GM21619 (cell line): ENCODE measurements around the gene TMCC1.
"Not testable (repeated sequence)": the region's sequence is repeated elsewhere in the genome, so short reads cannot be mapped to it uniquely, and the experiment has no call there.

Experiments
- ATAC-seq: cut with Tn5 transposase; IDR thresholded peaks from one replicate; pipeline ENCODE4 v1.9.1; 2021; ENCODE audit not compliant: unreplicated experiment

TMCC1 gene

DNA sequence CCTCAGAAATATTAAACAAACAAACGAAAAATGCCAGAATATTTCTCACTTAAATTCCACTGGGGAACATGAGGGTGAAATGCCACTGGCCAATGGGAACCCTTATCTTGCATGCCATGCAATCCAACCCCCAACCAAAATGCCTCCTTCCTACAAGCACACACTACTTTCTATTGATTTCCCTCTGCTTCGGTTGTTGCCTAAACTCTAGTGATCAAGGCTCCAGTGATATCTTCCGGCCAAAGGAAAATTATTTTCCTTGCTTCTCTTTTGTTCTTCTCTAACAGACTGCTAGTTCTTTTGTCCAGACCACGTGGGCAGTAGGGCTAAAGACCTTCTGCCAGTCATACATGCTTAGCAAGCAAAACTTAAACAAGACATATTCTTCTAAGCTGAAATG, 115.7 kb downstream of the TMCC1 start:
- ATAC-seq = no peak

DNA sequence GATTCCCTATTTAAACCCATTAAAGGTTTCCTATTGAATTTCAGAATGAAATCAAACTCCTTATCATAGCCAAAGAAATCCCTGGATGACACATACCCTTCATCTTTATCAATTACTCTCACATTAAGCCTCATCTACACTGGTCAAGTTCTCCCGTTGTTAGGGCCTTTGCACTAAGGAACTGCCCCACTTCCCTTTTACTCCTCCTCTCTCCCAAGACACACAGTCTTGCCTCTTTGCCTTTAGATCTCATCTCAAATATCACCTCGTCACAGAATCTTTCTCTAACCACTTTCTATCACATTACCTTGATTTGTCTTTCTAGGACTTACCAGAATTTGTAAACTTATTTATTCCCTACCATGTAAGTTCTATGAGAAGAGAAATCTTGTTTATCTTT, 117.6 kb downstream of the TMCC1 start:
- ATAC-seq = no peak

DNA sequence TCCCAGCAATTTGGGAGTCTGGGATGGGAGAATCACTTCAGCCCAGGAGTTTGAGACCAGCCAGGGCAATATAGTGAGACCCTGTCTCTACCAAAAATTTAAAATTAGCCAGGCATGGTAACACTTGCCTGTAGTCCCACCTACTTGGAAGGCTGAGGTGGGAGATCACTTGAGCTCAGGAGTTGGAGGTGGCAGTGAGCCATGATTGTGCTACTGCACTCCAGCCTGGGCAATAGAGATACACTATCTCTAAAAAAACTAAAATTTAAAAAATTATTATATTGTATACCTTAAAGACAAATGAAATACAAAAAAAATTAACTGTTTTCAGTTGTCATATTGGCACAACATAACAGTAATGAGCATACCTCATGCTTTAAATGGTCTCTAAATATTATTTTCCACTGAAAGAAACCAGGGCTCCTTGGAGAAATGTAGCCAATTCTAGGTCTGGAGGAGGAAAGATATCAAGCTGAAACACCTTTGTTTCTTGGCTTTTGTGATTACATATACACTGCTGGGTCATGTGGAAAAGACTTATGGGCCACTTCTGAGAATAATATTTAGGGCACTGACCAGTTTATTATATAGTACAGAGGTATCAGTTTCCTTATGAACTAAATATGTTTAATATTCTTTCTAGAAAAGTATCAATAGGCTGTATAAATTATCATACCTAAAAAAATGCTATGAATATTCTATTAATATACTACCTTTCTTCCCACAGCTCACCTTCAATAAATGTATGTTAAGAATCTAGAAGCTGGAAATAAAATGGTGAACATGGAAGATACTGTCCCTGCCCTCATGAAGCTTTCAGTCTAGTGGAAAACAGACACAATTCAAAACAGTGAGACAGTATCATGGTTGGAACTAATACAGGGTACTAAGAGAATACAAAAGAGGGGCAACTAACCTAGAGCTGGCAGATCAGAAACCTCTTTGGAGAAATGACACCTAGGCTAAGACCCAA, 119.5 kb downstream of the TMCC1 start:
- ATAC-seq = no peak

DNA sequence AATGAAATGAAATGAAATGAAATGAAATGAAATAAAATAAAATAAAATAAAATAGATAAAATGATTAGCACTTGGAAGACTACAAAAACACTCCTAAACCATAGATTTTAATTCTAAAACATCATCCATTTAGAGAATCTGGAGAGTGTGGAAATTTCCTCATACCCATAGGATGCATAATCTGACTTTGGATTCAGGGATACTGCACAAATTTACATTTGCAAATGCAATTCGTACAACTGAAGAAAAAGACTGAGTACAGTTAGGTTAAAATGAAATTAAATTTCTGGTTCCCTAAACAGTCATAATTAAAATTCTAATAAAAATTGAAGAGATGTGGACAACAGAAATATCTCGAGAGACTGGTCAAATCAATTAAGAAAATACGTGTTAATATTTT, 122.9 kb downstream of the TMCC1 start:
- no peak for ATAC-seq

DNA sequence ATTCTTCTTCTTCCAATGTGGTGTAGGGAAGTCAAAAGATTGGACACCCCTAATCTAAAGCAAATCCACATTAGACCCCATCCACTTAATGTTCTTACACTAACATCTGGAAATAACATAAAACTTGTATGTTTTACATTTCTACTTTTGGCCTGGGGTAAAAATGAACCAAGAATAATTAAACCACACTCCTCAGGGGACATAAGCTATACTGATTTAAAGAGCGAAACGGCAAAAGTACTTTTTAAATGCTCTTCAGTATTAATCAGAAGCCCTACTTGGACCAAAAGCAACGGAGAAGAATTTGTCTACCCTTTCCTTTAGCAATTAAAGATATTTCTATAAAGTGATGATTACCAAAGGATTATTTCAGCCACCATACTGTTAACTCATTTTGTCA, 123.9 kb downstream of the TMCC1 start:
- ATAC-seq = no peak

DNA sequence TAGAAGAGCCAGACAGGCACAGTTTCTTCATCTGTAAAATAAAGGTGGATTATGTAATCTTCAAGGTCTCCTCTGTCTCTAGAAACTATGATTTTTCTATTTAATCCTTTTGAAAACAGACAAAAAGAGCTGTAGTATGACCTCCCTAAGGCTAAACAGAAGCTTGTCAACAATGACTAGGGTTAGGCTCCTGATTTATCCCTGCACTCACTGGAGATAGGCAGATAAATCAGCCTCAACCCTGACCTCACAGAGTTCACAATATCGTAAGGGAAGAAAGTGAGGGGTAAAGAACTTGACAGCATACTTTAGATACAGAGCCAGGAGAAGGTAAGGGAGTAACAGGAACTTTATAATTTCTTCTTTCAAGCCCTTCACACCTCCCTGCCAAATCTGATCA, 124.8 kb downstream of the TMCC1 start:
- no peak for ATAC-seq

DNA sequence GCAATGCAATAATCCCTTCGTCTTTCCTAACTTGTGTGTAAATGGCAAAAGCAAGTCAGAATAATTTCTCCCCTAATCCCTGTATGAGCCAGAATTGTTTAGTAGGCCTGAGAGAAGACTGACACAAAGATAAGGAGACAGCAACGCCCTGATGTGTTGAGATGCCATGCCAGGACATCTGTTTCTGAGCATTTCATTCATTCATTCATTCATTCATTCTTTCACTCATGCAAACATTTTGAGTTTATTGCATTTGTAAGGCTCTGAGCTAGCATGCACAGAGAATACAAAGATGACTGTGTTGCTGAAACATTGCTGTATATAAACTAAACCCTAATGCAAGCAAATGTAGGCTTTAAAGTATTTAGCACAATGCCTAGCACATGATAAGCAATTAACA, 127.4 kb downstream of the TMCC1 start:
- no peak for ATAC-seq

DNA sequence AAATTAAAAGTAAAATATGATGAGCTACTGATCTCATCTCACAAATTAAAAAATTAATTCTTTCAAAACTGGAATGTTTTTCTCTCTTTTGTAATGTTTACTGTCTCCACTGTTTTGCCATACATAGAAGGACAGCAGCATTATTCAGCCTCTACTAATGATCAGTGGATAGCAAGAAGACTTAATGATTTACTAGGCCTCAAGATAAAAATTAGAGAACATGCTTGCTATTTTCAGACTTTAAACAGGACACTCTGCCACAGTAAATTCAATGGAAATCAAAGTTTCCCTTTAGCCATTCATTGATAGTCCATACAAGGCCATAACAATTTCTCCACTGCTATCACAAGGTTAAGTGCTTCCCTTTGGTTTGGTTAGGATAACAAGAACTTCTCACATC, 129.4 kb downstream of the TMCC1 start:
- no peak for ATAC-seq

DNA sequence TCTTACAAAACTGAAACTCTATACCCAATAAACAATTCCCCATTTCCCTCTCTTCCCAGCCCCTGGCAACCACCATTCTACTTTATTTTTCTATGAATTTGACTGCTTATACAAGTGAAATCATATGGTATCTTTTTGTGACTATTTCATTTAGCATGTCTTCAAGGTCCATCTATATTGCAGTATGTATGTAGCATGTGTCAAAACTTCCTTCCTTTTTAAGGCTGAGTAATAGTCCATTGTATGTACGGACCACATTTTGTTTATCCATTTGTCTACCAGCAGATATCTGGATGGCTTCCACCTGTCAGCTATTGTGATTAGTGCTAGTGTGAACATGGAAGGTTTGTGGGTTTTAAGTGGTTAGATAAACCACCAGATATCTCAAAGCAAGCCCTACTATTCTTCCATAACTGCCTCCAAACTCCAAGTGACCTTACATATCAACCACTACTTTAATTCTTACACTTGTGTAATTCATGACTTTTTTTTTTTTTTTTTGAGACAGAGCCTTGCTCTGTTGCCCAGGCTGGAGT, 134.7 kb downstream of the TMCC1 start:
- no peak for ATAC-seq

DNA sequence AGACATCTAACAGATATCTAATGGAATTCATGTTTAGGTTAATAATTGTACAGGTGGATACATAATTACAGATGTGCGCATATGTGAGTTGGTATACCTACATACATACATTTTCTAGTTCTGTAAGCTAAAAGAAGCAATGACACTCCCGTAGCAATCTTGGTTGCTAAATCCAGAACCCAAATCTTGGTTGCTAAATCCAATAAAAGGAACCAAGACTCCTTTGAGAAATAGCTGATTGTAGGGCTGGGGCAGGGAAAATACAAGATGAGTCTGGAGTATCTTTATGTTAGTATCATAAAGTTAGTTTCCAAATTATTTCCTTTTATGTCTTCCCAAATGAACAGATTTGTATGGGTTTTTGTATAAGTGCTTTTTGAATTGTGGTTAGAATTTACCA, 135.2 kb downstream of the TMCC1 start:
- no peak for ATAC-seq

DNA sequence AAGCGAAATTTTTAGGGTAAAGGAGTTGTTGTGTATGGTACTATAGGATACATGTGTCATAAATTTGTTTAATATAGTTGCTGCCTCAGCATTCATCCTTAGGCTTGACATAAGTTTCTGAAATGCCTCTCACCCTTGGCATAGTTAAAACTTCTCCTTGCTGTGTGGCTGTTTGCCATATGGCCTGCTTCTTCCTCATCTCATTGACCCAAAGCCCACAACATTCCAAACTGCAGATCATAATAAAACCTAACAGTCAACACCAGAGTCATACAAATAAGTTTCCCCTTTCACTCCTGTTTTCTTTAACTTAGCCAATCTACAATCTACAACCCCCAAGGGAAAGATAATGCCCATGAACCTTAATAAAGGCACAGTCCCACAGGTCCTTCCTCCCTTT, 136.6 kb downstream of the TMCC1 start:
- ATAC-seq = no peak

DNA sequence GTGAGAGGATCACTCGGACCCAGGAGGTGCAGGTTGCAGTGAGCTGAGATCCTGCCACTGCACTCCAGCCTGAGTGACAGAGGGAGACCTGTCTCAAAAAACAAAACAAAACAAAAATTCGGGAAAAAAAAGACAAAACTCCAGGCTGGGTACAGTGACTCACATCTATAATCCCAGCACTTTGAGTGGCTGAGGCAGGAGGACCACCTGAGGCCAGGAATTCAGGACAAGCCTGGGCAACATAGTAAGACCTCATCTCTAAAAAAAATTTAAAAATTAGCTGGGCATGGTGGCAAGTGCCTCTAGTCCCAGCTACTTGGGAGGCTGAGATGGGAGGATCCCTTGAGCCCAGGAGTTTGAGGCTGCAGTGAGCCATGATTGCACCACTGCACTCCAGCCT, 142.4 kb downstream of the TMCC1 start:
- not testable (repeated sequence) for ATAC-seq

DNA sequence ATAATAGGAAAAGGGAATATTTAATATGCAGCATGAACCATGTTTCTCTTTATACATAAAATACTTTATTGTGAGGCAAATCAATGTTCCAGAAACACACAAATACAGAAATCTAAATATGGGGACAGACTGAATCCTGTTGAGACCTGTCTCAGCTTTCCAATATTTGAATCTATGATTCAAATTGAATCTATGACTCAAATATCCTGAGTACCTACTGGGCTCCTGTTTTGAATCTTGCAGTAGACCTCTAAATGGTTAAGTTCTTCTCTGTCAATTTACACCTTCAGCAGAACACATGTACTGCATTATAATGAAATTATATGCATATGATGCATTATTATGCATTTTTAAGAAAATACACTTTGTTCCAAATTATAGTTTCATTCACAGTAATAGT, 143.8 kb downstream of the TMCC1 start:
- ATAC-seq = no peak

DNA sequence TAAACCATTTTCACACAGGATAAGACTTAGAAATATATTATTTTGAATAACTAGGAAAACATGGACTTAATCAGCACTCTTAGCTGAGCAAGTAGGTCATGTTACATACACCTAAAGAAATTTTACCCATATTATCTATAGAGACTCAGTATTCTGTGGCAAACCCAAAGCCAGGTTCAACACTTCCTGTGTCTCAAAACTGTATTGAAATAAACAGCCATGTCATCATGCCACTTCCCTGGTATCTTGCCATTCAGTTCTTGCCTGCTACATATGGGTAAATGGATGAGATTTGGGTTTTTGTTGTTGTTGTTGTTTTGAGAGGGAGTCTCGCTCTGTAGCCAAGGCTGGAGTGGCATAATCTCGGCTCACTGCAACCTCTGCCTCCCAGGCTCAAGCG, 145.5 kb downstream of the TMCC1 start:
- no peak for ATAC-seq

DNA sequence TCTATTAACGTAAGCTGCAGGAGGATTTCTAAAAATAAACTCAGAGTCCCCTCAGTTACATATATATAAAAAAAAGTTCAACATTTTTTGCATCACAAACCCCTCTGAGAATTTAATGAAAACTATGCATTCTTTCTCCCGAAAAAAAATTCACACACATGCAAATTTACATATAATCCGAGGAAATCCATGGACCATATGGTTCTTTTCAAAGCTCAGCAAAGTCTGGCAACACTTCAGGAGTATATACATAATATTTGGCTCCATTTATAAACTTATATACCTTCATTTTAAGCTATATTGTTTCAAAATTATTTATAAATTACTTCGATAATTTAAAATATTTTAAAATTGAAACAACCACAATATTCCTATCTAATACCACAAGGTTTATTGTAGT, 146.4 kb downstream of the TMCC1 start:
- ATAC-seq = no peak

DNA sequence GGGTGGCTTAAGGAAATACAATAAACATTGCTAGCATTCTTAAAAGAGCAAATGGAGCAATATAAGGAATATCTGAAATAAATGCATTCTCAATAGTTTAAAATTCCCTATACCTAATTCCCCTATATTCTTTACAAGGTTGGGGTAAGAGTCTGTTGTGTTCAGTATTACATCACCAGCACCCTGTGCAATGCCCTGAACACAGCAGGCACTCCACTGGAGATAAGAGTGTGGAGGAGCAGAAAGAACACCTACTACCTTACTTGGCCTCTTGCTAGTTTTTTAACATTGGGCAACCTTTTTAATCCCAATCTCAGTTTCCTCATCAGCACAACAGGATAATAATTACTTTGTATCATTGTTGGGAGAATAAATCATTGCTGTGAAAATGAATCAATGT, 146.9 kb downstream of the TMCC1 start:
- no peak for ATAC-seq

DNA sequence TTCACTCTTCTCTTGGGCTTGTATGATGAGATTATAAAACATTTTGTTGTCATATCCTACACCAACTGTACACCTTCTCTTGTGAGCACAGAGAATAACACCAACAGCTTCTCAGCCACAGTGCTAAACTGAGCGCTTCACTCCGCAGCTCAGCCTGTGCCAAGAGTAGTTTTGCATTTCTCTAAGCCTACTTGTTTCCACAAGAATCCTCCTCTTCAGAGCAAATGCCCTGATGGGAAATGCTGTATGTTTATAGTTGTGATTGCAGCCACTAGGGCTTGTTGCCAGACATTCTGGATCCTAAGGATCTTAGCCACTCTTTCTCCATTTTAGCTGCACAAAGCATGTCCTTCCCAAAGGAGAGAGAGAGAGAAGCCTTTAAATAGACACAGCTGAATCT, 148.3 kb downstream of the TMCC1 start:
- ATAC-seq = no peak

DNA sequence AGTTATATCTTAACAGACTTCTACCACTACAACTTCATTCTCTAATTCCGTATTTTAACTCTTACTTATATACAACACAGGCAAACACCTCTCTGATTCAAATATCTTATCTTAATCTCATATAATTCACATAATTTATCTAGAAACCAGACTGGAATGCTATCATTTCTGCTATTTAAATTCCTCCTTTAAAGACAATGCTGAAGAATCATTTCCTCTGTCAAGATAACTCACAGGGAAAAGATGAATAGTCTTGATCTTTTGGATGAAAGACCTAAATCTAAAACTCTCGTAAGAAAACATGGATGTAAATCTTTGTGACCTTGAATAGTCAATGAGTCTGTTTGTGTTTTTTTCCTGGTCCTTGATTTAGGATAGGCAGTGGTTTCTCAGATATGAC, 151.7 kb downstream of the TMCC1 start:
- ATAC-seq = no peak

DNA sequence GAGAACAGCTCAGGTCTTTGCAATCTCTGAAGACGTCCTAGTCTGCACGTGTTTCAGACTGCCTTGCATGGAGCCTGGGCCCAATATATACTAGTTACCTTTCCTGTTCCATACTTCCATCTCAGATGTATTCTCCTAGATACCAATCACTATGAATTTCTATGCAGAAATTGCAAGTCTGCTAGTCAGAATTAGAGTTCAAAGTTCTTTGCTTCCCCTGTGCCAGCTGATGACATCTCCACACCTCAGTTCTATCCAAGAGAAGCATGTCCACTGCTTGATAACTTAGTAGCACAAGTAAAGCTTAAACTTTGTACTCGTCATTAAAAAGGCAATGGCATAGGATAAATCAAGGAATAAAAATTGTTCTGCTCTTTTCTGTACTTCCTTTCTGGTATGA, 153.4 kb downstream of the TMCC1 start:
- no peak for ATAC-seq

DNA sequence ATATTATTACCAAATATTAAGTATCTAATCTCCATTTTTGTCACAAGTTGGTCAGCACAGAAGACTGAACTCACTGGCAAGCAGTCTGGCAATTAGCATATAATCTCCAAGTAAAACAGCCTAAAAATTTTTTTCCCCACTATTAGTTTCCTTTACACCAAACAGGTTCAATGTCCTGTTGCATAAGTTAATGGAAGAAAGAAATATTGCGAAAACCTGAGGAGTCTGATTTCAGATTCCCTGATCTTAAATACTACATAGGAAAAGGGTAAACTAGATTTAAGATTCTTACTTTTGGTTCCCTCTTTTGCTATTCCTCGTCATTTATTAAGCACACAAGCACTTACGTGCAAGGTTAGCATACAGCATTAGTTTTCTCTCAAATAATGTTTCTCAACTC, 153.9 kb downstream of the TMCC1 start:
- ATAC-seq = no peak

DNA sequence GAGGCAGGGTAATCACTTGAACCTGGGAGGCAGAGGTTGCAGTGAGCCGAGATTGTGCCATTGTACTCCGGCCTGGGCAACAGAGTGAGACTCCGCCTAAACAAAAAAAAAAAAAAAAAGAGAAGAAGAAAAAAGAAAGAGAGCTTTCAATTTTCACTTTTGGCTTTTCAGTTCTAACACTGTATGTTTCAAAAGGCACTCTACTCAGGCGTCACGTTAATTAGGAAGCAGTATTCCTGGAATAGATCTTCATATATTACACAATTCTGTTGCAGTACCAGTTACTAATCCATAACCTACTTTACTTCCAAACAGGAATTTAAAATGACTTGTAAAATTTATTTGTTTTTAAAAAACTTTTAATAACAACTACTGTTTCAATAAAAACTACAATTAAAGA, 155.3 kb downstream of the TMCC1 start:
- no peak for ATAC-seq

DNA sequence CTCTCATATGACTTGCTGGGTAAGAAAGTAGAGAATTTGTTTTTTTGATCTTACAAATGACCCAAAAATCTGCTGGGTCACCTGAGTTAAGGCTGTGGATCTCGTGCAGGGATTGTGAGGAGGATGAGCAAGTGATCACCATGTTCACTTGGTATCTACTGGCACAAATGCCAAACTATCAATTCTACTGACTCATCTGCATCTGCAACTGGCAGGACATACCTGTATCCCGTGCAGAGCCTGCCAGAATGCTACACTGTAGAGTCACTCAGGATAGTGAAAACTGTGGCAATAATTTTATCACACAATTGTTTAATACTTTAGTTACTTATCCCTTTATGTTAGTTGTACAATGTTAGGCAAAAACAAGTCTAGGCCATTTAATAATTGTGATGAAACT, 157.4 kb downstream of the TMCC1 start:
- no peak for ATAC-seq

DNA sequence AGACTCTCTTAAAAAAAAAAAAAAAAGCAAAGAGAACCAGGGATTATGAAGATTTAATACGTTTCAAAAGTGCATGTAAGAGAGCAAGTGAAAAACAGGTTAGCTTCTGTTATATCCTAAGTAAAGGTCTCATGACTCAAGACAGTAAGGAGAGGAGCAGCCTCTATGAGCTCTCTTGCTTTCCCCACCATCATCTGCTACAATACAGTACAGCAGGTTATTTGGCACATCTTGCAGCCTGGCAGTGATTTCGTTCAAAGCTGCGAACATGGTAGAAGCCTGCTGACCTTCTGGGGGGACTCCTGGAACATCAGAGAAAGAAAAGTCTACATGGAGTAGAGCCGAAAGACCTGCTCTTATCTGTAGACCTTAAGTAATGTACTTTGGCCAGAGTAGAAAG, 157.9 kb downstream of the TMCC1 start:
- no peak for ATAC-seq
